ENCODE measurements around the gene LRRC75B.

GRCh38 chr22:24591286-24591830, 1.5 kb downstream of the LRRC75B start:
- TF ChIP-seq CTCF (IDR thresholded peaks at IDR 0.05) (no peak), POLR2A (IDR thresholded peaks at IDR 0.05) (no peak), POLR2AphosphoS5 (IDR thresholded peaks at IDR 0.05) (no peak), EP300 (IDR thresholded peaks at IDR 0.05) (no peak)

Measured in gastroesophageal sphincter (tissue), 3 donors.